GM21381 (cell line): ENCODE results near the gene TBX5.

Experiments used
- ATAC-seq: cut with Tn5 transposase; IDR thresholded peaks from one replicate; pipeline ENCODE4 v1.9.1; 2021; ENCODE audit warnings: mild to moderate bottlenecking, moderate library complexity; ENCODE audit not compliant: unreplicated experiment

The TBX5 gene

GRCh38 chr12:114434341-114434740, 28.4 kb upstream of the TBX5 start:
- ATAC-seq: no peak

- no peak for ATAC-seq
These were observed 26.0 kb upstream of the TBX5 start for GRCh38 chr12:114431902-114432301.

- ATAC-seq: no peak
These were observed 24.4 kb upstream of the TBX5 start for GRCh38 chr12:114430306-114430705.

- ATAC-seq: no peak
These were observed 19.2 kb upstream of the TBX5 start for GRCh38 chr12:114425031-114425626.

GRCh38 chr12:114420944-114421335, 15.0 kb upstream of the TBX5 start:
- ATAC-seq: no peak

GRCh38 chr12:114420182-114420943, 14.4 kb upstream of the TBX5 start:
- ATAC-seq: no peak

GRCh38 chr12:114416028-114416427, 10.1 kb upstream of the TBX5 start:
- no peak for ATAC-seq

GRCh38 chr12:114415525-114415868, 9.6 kb upstream of the TBX5 start:
- ATAC-seq: no peak

GRCh38 chr12:114414866-114415524, 9.1 kb upstream of the TBX5 start:
- ATAC-seq: no peak

GRCh38 chr12:114414031-114414865, 8.3 kb upstream of the TBX5 start:
- no peak for ATAC-seq

GRCh38 chr12:114412825-114413749, 7.1 kb upstream of the TBX5 start:
- ATAC-seq: no peak

GRCh38 chr12:114412307-114412706, 6.4 kb upstream of the TBX5 start:
- ATAC-seq: no peak

- no peak for ATAC-seq
These were observed 5.3 kb upstream of the TBX5 start for GRCh38 chr12:114411071-114411837.

GRCh38 chr12:114409852-114410600, 4.1 kb upstream of the TBX5 start:
- no peak for ATAC-seq

GRCh38 chr12:114408886-114409851, 3.2 kb upstream of the TBX5 start:
- ATAC-seq: no peak

- ATAC-seq: no peak
These were observed 2.5 kb upstream of the TBX5 start for GRCh38 chr12:114408471-114408885.

GRCh38 chr12:114407842-114408411, 2.0 kb upstream of the TBX5 start:
- ATAC-seq: no peak
